ENCODE measurements around the gene PRMT1. TPM values are rescaled to one million over a fixed set of nuclear protein-coding genes. Genes with fewer than 3 reads are reported as not detected.
"Not testable (repeated sequence)": the region's sequence is repeated elsewhere in the genome, so short reads cannot be mapped to it uniquely, and the experiment has no call there.

The PRMT1 gene
- 450 and 462 TPM in 2 replicates for total RNA-seq

GRCh38 chr19:49677231-49677900 is at the start of gene PRMT1:
Gene PRMT1, plus strand, starts transcription at chr19:49677271. Its CDS starts 10 bp downstream, at chr19:49677281.
- intact Hi-C loops (cut with micrococcal nuclease), result loop anchor here (1.0 to 5.0 kb wide), 9 partner anchors 87 to 650 kb away; partner anchors contain the start of genes AKT1S1, FUZ, KCNC3 and PIH1D1
- Mint-ChIP-seq H3K4me1 (ENCODE audit: low read depth) (peaks cover 35% of the 10 kb centered on the region), H3K27ac (peak within 1 kb of the TSS; percentile 99), H3K4me3 (peak within 1 kb of the TSS; percentile 96), H3K36me3 (ENCODE audit: low read depth) (peaks cover 21% of the 10 kb centered on the region), H3K9me3 (no peaks in the 10 kb centered on the region), H3K27me3 (ENCODE audit: insufficient read depth) (no peaks in the 10 kb centered on the region)
- peak; percentile 54 for DNase-seq (ENCODE audit: low spot score)

- H3K27ac Mint-ChIP-seq, result no peak overlapping the region
- H3K4me3 Mint-ChIP-seq, result no peak overlapping the region
- no peaks in the 10 kb centered on the region for H3K4me1 Mint-ChIP-seq (ENCODE audit: low read depth)
Measured at GRCh38 chr19:49629659-49630058, 47.4 kb upstream of the PRMT1 start.

GRCh38 chr19:49631014-49631588 is 46.0 kb upstream of the PRMT1 start:
- H3K4me3 Mint-ChIP-seq, result no peak overlapping the region
- H3K4me1 Mint-ChIP-seq (ENCODE audit: low read depth), result no peaks in the 10 kb centered on the region
- peaks cover 10% of the 10 kb centered on the region for H3K36me3 Mint-ChIP-seq (ENCODE audit: low read depth)
- intact Hi-C loops (cut with micrococcal nuclease), result no loop called here
- no peak for DNase-seq (ENCODE audit: low spot score)
- H3K27me3 Mint-ChIP-seq (ENCODE audit: insufficient read depth), result no peaks in the 10 kb centered on the region
- no peaks in the 10 kb centered on the region for H3K9me3 Mint-ChIP-seq
- H3K27ac Mint-ChIP-seq, result no peak overlapping the region

More at GRCh38 chr19:49629659-49630058, 47.4 kb upstream of the PRMT1 start:
- H3K27me3 Mint-ChIP-seq (ENCODE audit: insufficient read depth), result no peaks in the 10 kb centered on the region
- intact Hi-C loops (cut with micrococcal nuclease), result no loop called here
- no peaks in the 10 kb centered on the region for H3K9me3 Mint-ChIP-seq
- peaks cover 10% of the 10 kb centered on the region for H3K36me3 Mint-ChIP-seq (ENCODE audit: low read depth)
- DNase-seq (ENCODE audit: low spot score), result no peak

- Mint-ChIP-seq H3K27ac (no peak overlapping the region), H3K4me1 (ENCODE audit: low read depth) (no peaks in the 10 kb centered on the region), H3K9me3 (no peaks in the 10 kb centered on the region), H3K4me3 (no peak overlapping the region), H3K36me3 (ENCODE audit: low read depth) (peaks cover 9% of the 10 kb centered on the region), H3K27me3 (ENCODE audit: insufficient read depth) (no peaks in the 10 kb centered on the region)
- intact Hi-C loops (cut with micrococcal nuclease), result no loop called here
- no peak for DNase-seq (ENCODE audit: low spot score)
Measured at GRCh38 chr19:49631610-49632192, 45.4 kb upstream of the PRMT1 start.

GRCh38 chr19:49632576-49632975 is 44.5 kb upstream of the PRMT1 start:
- no peak overlapping the region for H3K4me3 Mint-ChIP-seq
- H3K9me3 Mint-ChIP-seq, result no peaks in the 10 kb centered on the region
- intact Hi-C loops (cut with micrococcal nuclease), result no loop called here
- no peak for DNase-seq (ENCODE audit: low spot score)
- peaks cover 1% of the 10 kb centered on the region for H3K4me1 Mint-ChIP-seq (ENCODE audit: low read depth)
- no peak overlapping the region for H3K27ac Mint-ChIP-seq
- no peaks in the 10 kb centered on the region for H3K27me3 Mint-ChIP-seq (ENCODE audit: insufficient read depth)
- peaks cover 4% of the 10 kb centered on the region for H3K36me3 Mint-ChIP-seq (ENCODE audit: low read depth)

GRCh38 chr19:49633273-49633672 is 43.8 kb upstream of the PRMT1 start:
- H3K4me3 Mint-ChIP-seq; H3K27ac Mint-ChIP-seq; H3K9me3 Mint-ChIP-seq; intact Hi-C loops (cut with micrococcal nuclease); DNase-seq (ENCODE audit: low spot score); H3K36me3 Mint-ChIP-seq (ENCODE audit: low read depth); H3K27me3 Mint-ChIP-seq (ENCODE audit: insufficient read depth); H3K4me1 Mint-ChIP-seq (ENCODE audit: low read depth): not testable (repeated sequence)

GRCh38 chr19:49635530-49636232 is 41.4 kb upstream of the PRMT1 start:
- no peak overlapping the region for H3K4me3 Mint-ChIP-seq
- H3K27me3 Mint-ChIP-seq (ENCODE audit: insufficient read depth), result no peaks in the 10 kb centered on the region
- intact Hi-C loops (cut with micrococcal nuclease), result no loop called here
- H3K36me3 Mint-ChIP-seq (ENCODE audit: low read depth), result no peaks in the 10 kb centered on the region
- peaks cover 25% of the 10 kb centered on the region for H3K4me1 Mint-ChIP-seq (ENCODE audit: low read depth)
- H3K9me3 Mint-ChIP-seq, result no peaks in the 10 kb centered on the region
- no peak for DNase-seq (ENCODE audit: low spot score)
- H3K27ac Mint-ChIP-seq, result no peak overlapping the region

GRCh38 chr19:49636233-49636932 is 40.7 kb upstream of the PRMT1 start:
- no peaks in the 10 kb centered on the region for H3K27me3 Mint-ChIP-seq (ENCODE audit: insufficient read depth)
- peaks cover 27% of the 10 kb centered on the region for H3K4me1 Mint-ChIP-seq (ENCODE audit: low read depth)
- H3K27ac Mint-ChIP-seq, result no peak overlapping the region
- H3K9me3 Mint-ChIP-seq, result no peaks in the 10 kb centered on the region
- no peak overlapping the region for H3K4me3 Mint-ChIP-seq
- no peak for DNase-seq (ENCODE audit: low spot score)
- intact Hi-C loops (cut with micrococcal nuclease), result no loop called here
- H3K36me3 Mint-ChIP-seq (ENCODE audit: low read depth), result no peaks in the 10 kb centered on the region

GRCh38 chr19:49637821-49638738 is 39.0 kb upstream of the PRMT1 start:
- no peak for DNase-seq (ENCODE audit: low spot score)
- Mint-ChIP-seq H3K27me3 (ENCODE audit: insufficient read depth) (no peaks in the 10 kb centered on the region), H3K36me3 (ENCODE audit: low read depth) (no peaks in the 10 kb centered on the region), H3K9me3 (no peaks in the 10 kb centered on the region), H3K27ac (peak overlapping the region; percentile 45), H3K4me3 (peak overlapping the region; percentile 77), H3K4me1 (ENCODE audit: low read depth) (peaks cover 38% of the 10 kb centered on the region)
- intact Hi-C loops (cut with micrococcal nuclease), result no loop called here

- no peak for DNase-seq (ENCODE audit: low spot score)
- peak overlapping the region; percentile 61 for H3K27ac Mint-ChIP-seq
- H3K4me1 Mint-ChIP-seq (ENCODE audit: low read depth), result peaks cover 53% of the 10 kb centered on the region
Measured at GRCh38 chr19:49639401-49640112, 37.5 kb upstream of the PRMT1 start.

GRCh38 chr19:49640113-49640898 is 36.8 kb upstream of the PRMT1 start, which contains the start of gene RRAS:
Gene RRAS, minus strand, starts transcription at chr19:49640143. Its CDS starts 45 bp downstream, at chr19:49640098.
- intact Hi-C loops (cut with micrococcal nuclease), result loop anchor here (1.0 to 10.0 kb wide), 15 partner anchors 36 to 1278 kb away; partner anchors contain the start of genes ALDH16A1, DBP, FUZ and JOSD2
- Mint-ChIP-seq H3K36me3 (ENCODE audit: low read depth) (peaks cover 8% of the 10 kb centered on the region), H3K27me3 (ENCODE audit: insufficient read depth) (no peaks in the 10 kb centered on the region), H3K4me3 (peak within 1 kb of the TSS; percentile 94), H3K27ac (peak within 1 kb of the TSS; percentile 99), H3K9me3 (no peaks in the 10 kb centered on the region), H3K4me1 (ENCODE audit: low read depth) (peaks cover 55% of the 10 kb centered on the region)
- peak; percentile 100 for DNase-seq (ENCODE audit: low spot score)

More at GRCh38 chr19:49639401-49640112, 37.5 kb upstream of the PRMT1 start:
- intact Hi-C loops (cut with micrococcal nuclease), result loop anchor here (1.0 to 10.0 kb wide), 15 partner anchors 37 to 1277 kb away; partner anchors contain the start of genes ALDH16A1, DBP, FUZ and JOSD2
- Mint-ChIP-seq H3K9me3 (no peaks in the 10 kb centered on the region), H3K27me3 (ENCODE audit: insufficient read depth) (no peaks in the 10 kb centered on the region), H3K4me3 (peak overlapping the region; percentile 77), H3K36me3 (ENCODE audit: low read depth) (peaks cover 6% of the 10 kb centered on the region)
